ENCODE measurements around the gene UBAP1L.
"Not testable (repeated sequence)": the region's sequence is repeated elsewhere in the genome, so short reads cannot be mapped to it uniquely, and the experiment has no call there.

Gene UBAP1L

DNA sequence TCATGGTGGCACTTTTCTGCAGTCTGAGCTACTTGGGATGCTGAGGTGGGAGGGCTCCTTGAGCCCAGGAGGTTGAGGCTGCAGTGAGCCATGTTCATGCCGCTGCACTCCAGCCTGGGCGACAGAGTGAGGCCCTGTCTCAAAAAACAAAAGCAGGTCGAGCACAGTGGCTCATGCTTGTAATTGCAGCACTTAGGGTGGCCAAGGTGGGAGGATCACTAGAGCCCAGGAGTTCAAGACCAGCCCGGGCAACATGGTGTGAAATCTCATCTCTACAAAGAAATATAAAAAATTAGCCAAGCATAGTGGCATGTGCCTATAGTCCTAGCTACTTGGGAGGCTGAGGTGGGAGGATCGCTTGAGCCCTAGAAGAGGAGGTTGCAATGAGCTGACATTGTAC lies 10.0 kb downstream of the UBAP1L start:
- DNase-seq (ENCODE audit: low spot score) = no peak
- TF ChIP-seq, protein P1, sequence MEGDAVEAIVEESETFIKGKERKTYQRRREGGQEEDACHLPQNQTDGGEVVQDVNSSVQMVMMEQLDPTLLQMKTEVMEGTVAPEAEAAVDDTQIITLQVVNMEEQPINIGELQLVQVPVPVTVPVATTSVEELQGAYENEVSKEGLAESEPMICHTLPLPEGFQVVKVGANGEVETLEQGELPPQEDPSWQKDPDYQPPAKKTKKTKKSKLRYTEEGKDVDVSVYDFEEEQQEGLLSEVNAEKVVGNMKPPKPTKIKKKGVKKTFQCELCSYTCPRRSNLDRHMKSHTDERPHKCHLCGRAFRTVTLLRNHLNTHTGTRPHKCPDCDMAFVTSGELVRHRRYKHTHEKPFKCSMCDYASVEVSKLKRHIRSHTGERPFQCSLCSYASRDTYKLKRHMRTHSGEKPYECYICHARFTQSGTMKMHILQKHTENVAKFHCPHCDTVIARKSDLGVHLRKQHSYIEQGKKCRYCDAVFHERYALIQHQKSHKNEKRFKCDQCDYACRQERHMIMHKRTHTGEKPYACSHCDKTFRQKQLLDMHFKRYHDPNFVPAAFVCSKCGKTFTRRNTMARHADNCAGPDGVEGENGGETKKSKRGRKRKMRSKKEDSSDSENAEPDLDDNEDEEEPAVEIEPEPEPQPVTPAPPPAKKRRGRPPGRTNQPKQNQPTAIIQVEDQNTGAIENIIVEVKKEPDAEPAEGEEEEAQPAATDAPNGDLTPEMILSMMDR (IDR thresholded peaks at IDR 0.05; ENCODE audit: extremely low read depth, missing control alignments) = no peak

DNA sequence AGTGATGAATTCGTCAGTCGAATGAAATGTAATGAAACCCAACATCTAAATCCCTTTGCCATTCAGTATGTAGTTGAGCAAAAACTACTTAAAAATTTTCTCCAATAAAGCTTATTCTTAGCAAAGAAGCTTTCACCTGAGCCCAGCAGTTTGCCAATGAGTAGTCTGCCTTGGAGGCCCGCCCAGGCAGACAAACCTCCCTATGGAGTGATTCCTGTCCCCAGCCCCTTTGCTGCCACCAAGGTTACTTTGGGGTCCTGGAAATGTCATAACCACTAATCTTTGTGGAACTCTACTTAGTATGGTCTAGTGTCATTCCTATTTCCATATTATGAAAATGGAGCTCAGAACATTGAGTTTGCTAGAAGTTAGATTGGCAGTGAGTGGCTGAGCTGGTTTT lies 12.1 kb downstream of the UBAP1L start:
- TF ChIP-seq, protein P1 (IDR thresholded peaks at IDR 0.05; ENCODE audit: extremely low read depth, missing control alignments) = no peak
- DNase-seq (ENCODE audit: low spot score) = no peak

GRCh38 chr15:65101891-65102708 lies 12.9 kb downstream of the UBAP1L start:
- TF ChIP-seq, protein P1 (IDR thresholded peaks at IDR 0.05; ENCODE audit: extremely low read depth, missing control alignments) = no peak
- no peak for DNase-seq (ENCODE audit: low spot score)

DNA sequence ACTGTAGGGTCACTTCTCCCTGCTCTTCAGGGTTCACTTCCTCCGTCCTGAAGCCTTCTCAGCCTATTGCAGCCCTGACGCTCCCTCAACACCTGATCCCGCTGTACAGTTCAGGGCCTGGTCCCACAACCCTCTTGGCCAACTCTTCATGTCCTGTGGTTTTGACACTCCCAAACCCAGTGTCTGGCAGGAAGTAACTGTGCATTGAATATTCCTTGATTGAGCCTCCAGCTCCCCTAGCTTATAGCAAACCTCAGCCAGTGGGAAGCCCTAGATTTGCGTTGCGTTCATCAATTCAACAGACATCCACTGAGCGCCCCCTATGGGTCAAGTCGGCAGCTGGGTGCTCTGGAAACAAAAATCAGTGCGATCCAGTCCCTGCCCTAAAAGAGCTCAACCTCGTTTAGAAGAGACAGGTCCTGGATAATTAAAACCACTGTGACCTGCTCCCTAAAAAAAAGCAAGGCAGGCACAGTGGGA lies 13.5 kb downstream of the UBAP1L start:
- peak; percentile 85 for DNase-seq (ENCODE audit: low spot score)
- TF ChIP-seq, protein P1 (IDR thresholded peaks at IDR 0.05; ENCODE audit: extremely low read depth, missing control alignments) = peak; percentile 53

- TF ChIP-seq, protein P1 (IDR thresholded peaks at IDR 0.05; ENCODE audit: extremely low read depth, missing control alignments) = no peak
- DNase-seq (ENCODE audit: low spot score) = no peak
Measured at GRCh38 chr15:65100442-65100841, 14.6 kb downstream of the UBAP1L start.

DNA sequence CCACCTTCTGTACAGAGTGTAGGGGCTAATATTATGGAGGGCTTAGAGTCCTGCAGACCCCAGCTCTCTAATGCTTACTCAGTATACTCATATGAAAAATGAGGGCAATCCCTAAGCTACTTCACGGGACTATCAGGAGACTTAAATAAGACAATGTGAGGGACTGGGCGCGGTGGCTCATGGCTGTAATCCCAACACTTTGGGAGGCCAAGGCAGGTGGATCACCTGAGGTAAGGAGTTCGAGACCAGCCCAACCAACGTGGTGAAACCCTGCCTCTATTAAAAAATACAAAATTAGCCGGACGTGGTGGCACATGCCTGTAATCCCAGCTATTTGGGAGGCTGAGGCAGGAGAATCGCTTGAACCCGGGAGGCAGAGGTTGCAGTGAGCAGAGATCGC lies 15.2 kb downstream of the UBAP1L start:
- not testable (repeated sequence) for DNase-seq (ENCODE audit: low spot score)

- TF ChIP-seq, protein P1 (IDR thresholded peaks at IDR 0.05; ENCODE audit: extremely low read depth, missing control alignments) = no peak
- DNase-seq (ENCODE audit: low spot score) = no peak
Measured at GRCh38 chr15:65099336-65099735, 15.7 kb downstream of the UBAP1L start.

All from GM20000 (cell line).